Lower lobe of right lung (tissue), 2 donors: ENCODE data around the gene RPL36A. TPM values are rescaled to one million over a fixed set of nuclear protein-coding genes. Genes with fewer than 3 reads are reported as not detected.
A peak's percentile ranks its signal among the peaks of the same experiment; 100 is the strongest.

Source experiments
- ATAC-seq, 2 donors: fragments of 200-7000 bp; cut with Tn5 transposase; one replicate each; pipeline ENCODE4 v1.9.1; 2020 to 2022; ENCODE audit warnings: mild to moderate bottlenecking in 2 of 2, moderate library complexity in 2 of 2
- DNase-seq: peaks from one replicate; pipeline ENCODE4 v3.0.0-alpha.2; 2020
- H3K27ac ChIP-seq: fragments of 200-600 bp; one replicate; pipeline ENCODE4 v1.8.0; 2022
- H3K27me3 ChIP-seq: fragments of 200-600 bp; one replicate; pipeline ENCODE4 v1.8.0; 2022; ENCODE audit warnings: low read depth
- H3K36me3 ChIP-seq: fragments of 200-600 bp; one replicate; pipeline ENCODE4 v1.8.0; 2022; ENCODE audit warnings: mild to moderate bottlenecking
- H3K4me1 ChIP-seq: fragments of 200-600 bp; one replicate; pipeline ENCODE4 v1.8.0; 2022
- H3K4me3 ChIP-seq: fragments of 200-600 bp; one replicate; pipeline ENCODE4 v1.8.0; 2022; ENCODE audit warnings: mild to moderate bottlenecking
- H3K9me3 ChIP-seq: fragments of 200-600 bp; one replicate; pipeline ENCODE4 v1.8.0; 2022
- CTCF ChIP-seq: fragments of 200-600 bp; IDR thresholded peaks from one replicate; pipeline ENCODE4 v1.8.0; 2022; ENCODE audit warnings: antibody characterized with exemption, mild to moderate bottlenecking
- intact Hi-C: fragments of 100-400 bp; cut with DNase I; formaldehyde crosslinking; loops from one replicate; pipeline ENCODE4 v1.11.0; 2022
- total RNA-seq: library from RNA; stranded (reverse); fragmentation: NEBNext Ultra II Directional; extraction: Animal tissue kit (Norgen Biotek cat#: 25700); gene quantifications from one replicate; pipeline ENCODE4 v1.2.1, GENCODE V29; 2021
- donor health status: DM: no; HTN: yes; CAD: no; lungs with severe emphysema.

RPL36A gene
- total RNA-seq, 1 donor from 2014 or later, result 154 TPM

DNA sequence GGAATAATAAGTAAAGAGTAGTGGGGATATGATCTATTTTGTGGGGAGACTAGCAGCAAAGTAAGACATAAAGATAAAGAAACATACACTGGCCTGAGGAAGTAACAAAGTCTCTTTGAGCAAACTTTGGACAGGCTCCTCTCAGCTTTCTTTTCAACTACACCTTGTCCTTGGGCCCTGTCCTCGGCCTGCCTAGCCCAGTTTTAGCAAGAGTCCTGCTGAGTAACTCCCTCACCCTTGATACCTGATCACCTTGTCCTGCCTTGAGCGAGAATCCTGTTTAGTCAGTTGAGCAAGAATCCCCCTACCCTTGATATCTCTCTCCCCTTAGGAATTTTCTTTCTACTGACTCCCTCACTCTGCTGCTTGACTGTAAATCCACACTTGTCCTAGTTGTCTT, 28.7 kb downstream of the RPL36A start:
- Histone ChIP-seq H3K4me3 (peak overlapping the region; percentile 64), H3K27me3 (no peaks in the 10 kb centered on the region), H3K36me3 (no peaks in the 10 kb centered on the region), H3K9me3 (no peaks in the 10 kb centered on the region), H3K27ac (no peak overlapping the region), H3K4me1 (no peaks in the 10 kb centered on the region)
- intact Hi-C loops, result no loop called here
- no peak for ATAC-seq
- TF ChIP-seq CTCF, result no peak
- no peak for DNase-seq

GRCh38 chrX:101427954-101428353, 37.1 kb downstream of the RPL36A start:
- no peaks in the 10 kb centered on the region for H3K4me1 ChIP-seq
- ATAC-seq (no peak), DNase-seq (no peak)
- no peaks in the 10 kb centered on the region for H3K27me3 ChIP-seq
- no peak overlapping the region for H3K27ac ChIP-seq
- H3K9me3 ChIP-seq, result no peaks in the 10 kb centered on the region
- H3K4me3 ChIP-seq, result no peak overlapping the region
- peaks cover 7% of the 10 kb centered on the region for H3K36me3 ChIP-seq
- no peak for TF ChIP-seq CTCF
- intact Hi-C loops, result no loop called here

GRCh38 chrX:101429934-101430333, 39.1 kb downstream of the RPL36A start:
- DNase-seq (no peak), ATAC-seq (no peak)
- H3K4me1 ChIP-seq, result no peaks in the 10 kb centered on the region
- H3K36me3 ChIP-seq, result peaks cover 7% of the 10 kb centered on the region
- no peaks in the 10 kb centered on the region for H3K27me3 ChIP-seq
- H3K27ac ChIP-seq, result no peak overlapping the region
- TF ChIP-seq CTCF, result no peak
- no peak overlapping the region for H3K4me3 ChIP-seq
- intact Hi-C loops, result no loop called here
- H3K9me3 ChIP-seq, result no peaks in the 10 kb centered on the region

DNA sequence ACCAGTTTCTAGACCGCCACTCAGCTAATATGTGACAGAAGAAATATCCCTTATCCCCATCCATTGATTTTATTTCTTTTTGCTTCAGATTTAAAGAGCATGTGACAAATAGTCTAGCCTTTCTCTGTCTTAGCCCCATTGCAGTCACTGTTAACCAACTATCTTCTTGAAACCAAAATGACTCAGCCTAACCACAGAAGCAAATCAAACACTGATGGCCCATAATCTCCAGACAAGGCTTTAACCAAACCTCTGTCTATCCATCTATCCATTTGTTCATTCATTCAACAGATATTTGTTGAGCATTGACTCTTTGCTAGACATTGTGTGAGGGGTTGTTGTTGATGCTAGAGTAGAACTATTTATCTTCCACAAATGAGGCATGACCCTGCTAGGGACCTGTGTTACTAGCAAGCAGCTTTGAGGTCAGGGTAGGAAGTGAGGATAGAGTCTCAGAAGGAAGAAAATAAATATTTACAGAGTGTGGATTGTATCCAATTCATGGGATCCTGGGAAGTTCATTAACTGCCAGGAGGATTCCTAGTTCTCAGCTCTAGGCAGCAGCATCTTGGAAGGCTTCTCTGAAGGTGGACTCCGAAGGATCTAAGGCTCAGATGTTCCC, 39.8 kb downstream of the RPL36A start:
- Histone ChIP-seq H3K27me3 (no peaks in the 10 kb centered on the region), H3K4me1 (no peaks in the 10 kb centered on the region), H3K36me3 (peaks cover 7% of the 10 kb centered on the region), H3K4me3 (no peak overlapping the region), H3K9me3 (no peaks in the 10 kb centered on the region), H3K27ac (no peak overlapping the region)
- intact Hi-C loops, result no loop called here
- TF ChIP-seq CTCF, result no peak
- DNase-seq (no peak), ATAC-seq (no peak)

DNA sequence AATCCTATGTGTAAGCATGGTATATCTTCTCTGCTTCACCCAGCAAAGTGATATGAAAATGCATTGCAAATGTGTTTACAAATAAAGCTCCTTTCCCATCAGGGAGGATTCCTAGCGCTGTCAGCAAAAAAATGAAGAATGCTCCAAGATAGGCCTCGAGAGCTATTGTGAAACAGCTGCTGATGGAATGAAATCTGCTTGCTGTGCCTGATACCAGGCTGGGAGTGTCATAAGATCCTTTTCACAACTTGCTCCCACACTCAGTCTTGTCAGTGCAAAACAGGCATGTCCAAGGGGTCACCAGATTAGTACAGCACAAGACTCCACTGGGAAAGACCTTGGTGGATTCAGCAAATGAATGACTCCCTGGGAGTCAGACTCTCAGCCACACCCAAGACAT, 51.3 kb downstream of the RPL36A start:
- intact Hi-C loops, result no loop called here
- Histone ChIP-seq H3K27ac (no peak overlapping the region), H3K4me3 (no peak overlapping the region), H3K36me3 (peaks cover 27% of the 10 kb centered on the region), H3K4me1 (no peaks in the 10 kb centered on the region), H3K27me3 (no peaks in the 10 kb centered on the region), H3K9me3 (no peaks in the 10 kb centered on the region)
- TF ChIP-seq CTCF, result no peak
- ATAC-seq (no peak), DNase-seq (no peak)

Other genes with a start within 250 kb of the RPL36A start
- not detected for gene DRP2, start 171.2 kb upstream of the RPL36A start, total RNA-seq
- not detected for gene TAF7L, start 99.7 kb upstream of the RPL36A start, total RNA-seq
- gene TIMM8A, start 42.3 kb upstream of the RPL36A start, total RNA-seq, result 6.6 TPM
- gene BTK, start 4.8 kb upstream of the RPL36A start, total RNA-seq, result 62.8 TPM
- gene GLA, start 16.9 kb downstream of the RPL36A start, total RNA-seq, result 51.1 TPM
- gene HNRNPH2, start 17.2 kb downstream of the RPL36A start, total RNA-seq, result 62.1 TPM
- 14.3 TPM for gene ARMCX4, start 94.4 kb downstream of the RPL36A start, total RNA-seq
- gene ARMCX1, start 159.5 kb downstream of the RPL36A start, total RNA-seq, result 18.8 TPM
- gene ARMCX6, start 227.0 kb downstream of the RPL36A start, total RNA-seq, result 36.5 TPM
- gene ARMCX3, start 232.1 kb downstream of the RPL36A start, total RNA-seq, result 48.4 TPM